NCI-H146 (cell line): ENCODE measurements around the gene NAV2.

ENCODE experiments used
- DNase-seq: peaks from one replicate; lab custom pipeline; 2025; lab: John Stamatoyannopoulos, UW

The NAV2 gene

DNA sequence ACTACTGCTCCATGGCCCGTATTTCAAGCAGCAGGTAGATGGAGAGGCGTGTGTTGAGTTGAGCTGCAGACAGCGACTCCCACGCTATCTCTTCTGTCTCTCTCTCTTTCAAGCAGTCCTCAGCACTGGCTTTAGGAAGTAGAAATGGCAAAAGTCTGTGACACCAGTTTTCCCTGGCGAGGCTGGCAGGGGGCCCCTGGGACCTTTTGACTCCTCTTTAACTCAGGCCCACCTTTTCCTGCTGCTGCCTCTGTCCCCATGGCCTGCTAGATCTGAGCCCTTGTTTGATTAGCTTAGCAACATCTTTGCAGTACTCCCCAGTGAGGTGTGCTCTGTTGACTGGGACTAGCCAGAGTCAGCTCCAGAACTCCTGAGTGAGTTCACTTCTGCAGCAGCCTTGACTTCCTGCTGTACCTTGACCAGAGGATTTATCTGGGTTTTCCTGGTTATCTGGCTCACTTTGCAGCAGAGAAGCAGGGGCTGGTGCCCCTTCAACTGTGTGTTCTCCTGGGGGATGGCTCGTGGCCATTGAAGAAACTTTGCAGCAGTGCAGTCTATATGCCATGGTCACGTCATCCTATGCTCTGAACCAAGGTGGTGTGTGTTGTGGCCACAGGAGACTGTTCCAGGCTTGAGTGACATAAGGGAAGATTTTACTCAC lies 263.8 kb downstream of the NAV2 start:
- no peak for DNase-seq

DNA sequence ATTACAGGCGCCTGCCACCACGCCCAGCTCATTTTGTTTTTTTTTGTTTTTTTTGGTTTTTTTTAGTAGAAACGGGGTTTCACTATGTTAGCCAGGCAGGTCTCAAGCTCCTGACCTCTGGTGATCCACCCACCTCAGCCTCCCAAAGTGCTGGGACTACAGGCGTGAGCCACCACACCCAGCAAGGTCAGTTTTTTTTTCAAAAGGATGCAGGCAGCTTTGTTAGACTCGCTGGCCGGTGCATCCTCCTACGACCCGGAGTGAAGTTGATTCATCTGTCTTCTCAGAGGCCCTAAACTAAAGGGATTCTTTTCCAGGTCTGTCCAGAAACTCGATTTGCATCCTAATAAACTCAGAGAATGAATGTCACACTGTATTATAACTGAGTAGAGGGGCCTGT lies 265.3 kb downstream of the NAV2 start:
- DNase-seq = no peak

GRCh38 chr11:19978668-19979518 lies 266.3 kb downstream of the NAV2 start:
- no peak for DNase-seq

DNA sequence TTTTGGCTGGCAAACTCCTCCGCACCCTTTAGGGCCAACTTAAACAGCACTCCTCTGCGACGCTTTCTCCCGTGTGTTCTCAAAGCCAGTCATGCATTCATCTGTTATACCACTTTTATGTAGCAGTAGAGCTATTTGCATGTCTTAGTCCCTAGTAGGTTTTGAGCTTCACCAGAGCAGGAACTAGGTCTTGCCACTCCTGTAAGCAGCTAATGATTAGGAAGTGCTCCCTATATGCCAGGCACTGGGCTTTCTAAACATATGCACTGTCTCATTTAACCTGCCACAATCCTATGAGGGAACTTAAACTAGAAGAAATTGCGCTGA lies 266.8 kb downstream of the NAV2 start:
- no peak for DNase-seq

DNA sequence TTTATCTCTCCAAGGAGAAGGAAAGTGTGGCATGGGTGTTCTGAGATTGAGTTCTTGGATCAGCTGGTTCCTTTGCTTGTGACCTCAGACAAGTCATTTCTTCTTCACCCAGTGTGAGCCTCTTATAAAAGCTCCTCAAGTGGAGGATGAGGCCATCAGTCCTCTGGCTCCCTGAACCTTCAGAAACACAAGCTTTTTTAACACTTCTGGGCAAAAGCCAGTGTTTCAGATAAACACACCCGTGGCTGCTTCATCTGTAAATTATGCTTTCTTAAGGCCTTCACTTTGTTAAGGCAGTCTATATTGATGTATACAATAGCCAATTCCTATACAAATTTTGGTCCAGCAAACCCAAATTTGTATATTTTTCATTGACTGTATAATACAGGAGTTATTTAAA lies 267.8 kb downstream of the NAV2 start:
- DNase-seq = no peak

- no peak for DNase-seq
These were observed 268.5 kb downstream of the NAV2 start for GRCh38 chr11:19980957-19981669.

GRCh38 chr11:19982774-19983495 lies 270.3 kb downstream of the NAV2 start:
- no peak for DNase-seq

DNA sequence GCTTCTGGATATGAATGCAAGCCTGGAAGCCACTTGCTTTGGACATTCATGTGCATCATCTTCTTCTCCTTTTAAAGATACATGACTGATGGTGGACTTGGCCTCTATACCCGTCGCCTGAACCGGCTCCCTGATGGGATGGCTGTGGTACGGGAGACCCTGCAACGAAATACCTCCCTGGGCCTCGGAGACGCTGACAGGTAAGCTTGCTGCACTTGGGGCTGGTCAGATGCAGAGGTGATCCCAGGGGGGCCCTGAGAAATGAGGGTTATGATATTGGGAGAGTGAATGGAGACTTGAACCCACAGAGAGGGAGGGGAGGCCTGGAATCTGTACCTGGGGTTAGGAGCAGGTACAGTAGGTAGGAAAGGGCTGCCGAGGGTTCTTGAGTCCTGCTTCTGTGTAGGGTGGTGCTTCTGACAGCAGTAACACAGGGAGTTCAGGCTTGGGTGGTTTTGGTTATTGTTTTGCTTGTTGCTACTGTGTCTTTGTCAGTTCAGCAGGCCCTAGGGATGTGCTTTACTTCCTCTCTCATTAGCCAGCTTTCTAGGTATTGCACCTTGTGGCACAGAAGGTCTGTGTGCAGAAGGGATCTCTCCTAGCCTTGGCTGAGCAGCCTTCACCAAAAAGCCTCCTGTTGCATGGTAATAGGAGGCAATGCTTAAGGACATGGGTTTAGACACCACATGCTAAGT lies 271.6 kb downstream of the NAV2 start:
- DNase-seq = no peak

DNA sequence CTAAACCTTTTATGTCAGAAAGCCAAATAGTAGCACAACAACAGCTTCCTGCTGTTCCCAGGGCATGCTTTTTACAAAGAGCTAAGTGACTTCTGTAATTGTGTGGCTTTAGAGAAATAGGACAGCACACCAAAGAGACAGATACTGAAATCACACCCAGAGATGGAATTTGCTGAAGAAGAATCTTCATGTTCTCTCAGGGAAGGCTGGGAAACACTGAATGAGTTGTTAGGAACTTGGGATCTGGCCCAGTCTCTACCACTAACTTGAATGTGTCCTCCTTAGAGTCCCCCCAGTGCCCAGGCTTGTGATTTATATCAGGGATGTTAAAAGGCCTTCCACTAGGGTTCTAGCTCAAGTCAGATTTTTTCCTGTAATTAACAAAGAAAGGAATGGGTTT lies 272.5 kb downstream of the NAV2 start:
- DNase-seq = no peak

- DNase-seq = no peak
These were observed 274.7 kb downstream of the NAV2 start for GRCh38 chr11:19987331-19987801.

- no peak for DNase-seq
These were observed 276.0 kb downstream of the NAV2 start for GRCh38 chr11:19988598-19988997.

DNA sequence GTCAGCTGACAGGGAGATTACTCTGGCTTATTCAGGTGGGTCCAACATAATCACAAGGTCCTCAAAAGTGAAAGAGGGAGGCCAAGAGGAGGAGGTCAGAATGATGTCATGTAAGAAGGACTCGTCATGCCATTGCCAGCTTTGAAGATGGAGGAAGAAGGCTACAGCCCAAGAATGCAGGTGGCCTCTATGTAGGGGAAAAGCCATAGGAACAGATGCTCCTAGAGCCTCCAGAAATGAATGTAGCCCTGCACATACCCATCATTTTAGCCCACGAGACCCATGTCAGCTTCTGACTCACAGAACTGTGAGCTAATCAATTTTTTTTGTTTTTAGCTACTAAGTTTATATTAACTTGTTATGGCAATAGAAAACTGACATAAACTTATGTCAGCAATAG lies 276.6 kb downstream of the NAV2 start:
- DNase-seq = no peak

DNA sequence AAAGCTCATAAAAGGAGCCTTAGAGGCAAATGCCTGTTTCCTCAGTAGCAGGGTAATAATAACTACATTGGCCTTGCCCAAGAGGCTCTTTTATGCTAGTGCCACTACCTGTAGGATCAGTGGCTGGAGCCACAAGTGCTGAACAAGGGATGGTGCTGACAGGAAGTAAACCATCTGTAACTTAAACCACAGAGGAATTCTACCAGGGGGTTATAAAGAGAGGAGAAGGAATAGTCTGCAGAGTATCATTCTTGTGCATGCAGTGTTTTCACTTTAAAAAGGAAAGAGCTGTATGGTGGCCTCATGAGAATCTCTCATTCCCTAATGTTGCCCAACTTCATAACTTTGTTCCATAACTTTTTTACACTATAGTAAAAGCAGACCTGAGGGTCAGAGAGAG lies 279.5 kb downstream of the NAV2 start:
- no peak for DNase-seq

DNA sequence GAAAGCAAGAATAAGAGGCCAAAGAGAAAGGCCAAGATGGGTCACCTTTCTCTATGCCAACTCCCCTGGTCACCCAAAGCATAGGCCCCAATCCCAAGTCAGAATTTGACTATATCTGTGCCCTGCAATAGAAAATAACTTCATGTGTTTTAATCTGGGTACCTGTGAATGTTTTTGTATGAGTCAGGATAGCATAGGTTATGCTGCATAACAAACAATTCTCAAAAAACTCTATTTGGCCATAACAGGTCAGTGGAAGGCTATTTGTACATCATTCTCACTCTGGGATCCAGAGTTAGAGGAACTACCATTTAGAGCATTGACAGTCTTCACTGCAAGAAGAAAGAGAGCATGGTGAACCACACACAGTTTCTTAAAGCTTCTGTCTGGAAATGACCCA lies 280.4 kb downstream of the NAV2 start:
- no peak for DNase-seq

- DNase-seq = no peak
These were observed 282.0 kb downstream of the NAV2 start for GRCh38 chr11:19994672-19995071.

GRCh38 chr11:19995145-19995544 lies 282.5 kb downstream of the NAV2 start:
- DNase-seq = no peak

- no peak for DNase-seq
These were observed 283.9 kb downstream of the NAV2 start for GRCh38 chr11:19996571-19996970.

DNA sequence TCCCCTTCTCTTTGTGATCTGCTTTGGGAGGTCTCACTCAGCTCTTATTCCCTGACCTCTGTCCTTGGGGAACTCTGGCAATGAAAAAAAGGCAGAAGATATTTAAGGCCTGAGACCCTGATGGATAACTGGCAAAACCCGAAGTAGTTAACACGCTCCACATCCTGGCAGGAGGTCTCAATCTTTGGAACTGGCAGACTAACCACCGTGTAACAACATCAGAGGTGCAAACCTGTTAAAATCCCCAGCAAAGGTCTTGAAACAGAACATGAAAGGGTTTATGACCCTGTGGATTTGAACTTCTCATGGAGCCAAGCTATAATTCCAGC lies 287.3 kb downstream of the NAV2 start:
- DNase-seq = no peak

- DNase-seq = peak; percentile 99
These were observed 287.9 kb downstream of the NAV2 start for GRCh38 chr11:20000351-20001134.

- DNase-seq = peak; percentile 18
These were observed 289.9 kb downstream of the NAV2 start for GRCh38 chr11:20002312-20003216.
